ENCODE data around the gene IFI44L.

GRCh38 chr1:78570539-78570938, 49.7 kb upstream of the IFI44L start:
- TF ChIP-seq POLR2A (IDR thresholded peaks at IDR 0.05), result no peak
- TF ChIP-seq, protein P1, sequence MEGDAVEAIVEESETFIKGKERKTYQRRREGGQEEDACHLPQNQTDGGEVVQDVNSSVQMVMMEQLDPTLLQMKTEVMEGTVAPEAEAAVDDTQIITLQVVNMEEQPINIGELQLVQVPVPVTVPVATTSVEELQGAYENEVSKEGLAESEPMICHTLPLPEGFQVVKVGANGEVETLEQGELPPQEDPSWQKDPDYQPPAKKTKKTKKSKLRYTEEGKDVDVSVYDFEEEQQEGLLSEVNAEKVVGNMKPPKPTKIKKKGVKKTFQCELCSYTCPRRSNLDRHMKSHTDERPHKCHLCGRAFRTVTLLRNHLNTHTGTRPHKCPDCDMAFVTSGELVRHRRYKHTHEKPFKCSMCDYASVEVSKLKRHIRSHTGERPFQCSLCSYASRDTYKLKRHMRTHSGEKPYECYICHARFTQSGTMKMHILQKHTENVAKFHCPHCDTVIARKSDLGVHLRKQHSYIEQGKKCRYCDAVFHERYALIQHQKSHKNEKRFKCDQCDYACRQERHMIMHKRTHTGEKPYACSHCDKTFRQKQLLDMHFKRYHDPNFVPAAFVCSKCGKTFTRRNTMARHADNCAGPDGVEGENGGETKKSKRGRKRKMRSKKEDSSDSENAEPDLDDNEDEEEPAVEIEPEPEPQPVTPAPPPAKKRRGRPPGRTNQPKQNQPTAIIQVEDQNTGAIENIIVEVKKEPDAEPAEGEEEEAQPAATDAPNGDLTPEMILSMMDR (IDR thresholded peaks at IDR 0.05), result no peak

Measured in suprapubic skin (tissue), 3 donors.